ENCODE data around the gene PDP2. TPM values are rescaled to one million over a fixed set of nuclear protein-coding genes. Genes with fewer than 3 reads are reported as not detected.
A peak's percentile ranks its signal among the peaks of the same experiment; 100 is the strongest.

PDP2 gene
- total and polyA plus RNA-seq, 9 of the 15 experiments (the other 6 are each of a cell fraction or from before 2014, with no cell fraction given) = 2.5 to 24.3 (median 7.2) TPM

DNA sequence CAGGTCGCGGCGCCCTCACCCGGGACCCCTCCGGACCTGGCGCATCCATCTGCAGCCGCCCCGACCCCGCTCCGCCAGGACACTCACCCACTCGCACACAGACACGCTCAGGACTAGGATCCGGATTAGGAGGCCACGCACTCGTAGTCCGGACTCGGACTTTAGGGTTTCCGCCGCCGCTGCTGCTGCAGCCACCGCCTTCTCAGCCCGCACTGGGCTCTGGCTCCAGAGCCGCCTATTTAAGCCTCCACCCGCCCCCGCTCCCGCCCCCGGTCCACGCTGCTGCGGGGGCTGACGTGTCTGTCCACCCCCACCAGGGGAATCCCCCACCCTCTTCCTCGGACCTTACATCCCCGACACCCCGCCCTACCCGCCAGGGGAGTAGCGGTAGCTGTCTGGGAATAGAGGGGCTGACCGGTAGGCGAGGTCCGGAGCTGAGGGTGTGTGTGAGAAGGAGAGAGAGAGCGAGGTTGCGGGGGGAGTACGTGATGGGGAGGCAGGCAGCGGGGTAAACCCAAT lies 45.1 kb downstream of the PDP2 start, which contains the start of gene RRAD (continued):
- TF ChIP-seq, protein P1, sequence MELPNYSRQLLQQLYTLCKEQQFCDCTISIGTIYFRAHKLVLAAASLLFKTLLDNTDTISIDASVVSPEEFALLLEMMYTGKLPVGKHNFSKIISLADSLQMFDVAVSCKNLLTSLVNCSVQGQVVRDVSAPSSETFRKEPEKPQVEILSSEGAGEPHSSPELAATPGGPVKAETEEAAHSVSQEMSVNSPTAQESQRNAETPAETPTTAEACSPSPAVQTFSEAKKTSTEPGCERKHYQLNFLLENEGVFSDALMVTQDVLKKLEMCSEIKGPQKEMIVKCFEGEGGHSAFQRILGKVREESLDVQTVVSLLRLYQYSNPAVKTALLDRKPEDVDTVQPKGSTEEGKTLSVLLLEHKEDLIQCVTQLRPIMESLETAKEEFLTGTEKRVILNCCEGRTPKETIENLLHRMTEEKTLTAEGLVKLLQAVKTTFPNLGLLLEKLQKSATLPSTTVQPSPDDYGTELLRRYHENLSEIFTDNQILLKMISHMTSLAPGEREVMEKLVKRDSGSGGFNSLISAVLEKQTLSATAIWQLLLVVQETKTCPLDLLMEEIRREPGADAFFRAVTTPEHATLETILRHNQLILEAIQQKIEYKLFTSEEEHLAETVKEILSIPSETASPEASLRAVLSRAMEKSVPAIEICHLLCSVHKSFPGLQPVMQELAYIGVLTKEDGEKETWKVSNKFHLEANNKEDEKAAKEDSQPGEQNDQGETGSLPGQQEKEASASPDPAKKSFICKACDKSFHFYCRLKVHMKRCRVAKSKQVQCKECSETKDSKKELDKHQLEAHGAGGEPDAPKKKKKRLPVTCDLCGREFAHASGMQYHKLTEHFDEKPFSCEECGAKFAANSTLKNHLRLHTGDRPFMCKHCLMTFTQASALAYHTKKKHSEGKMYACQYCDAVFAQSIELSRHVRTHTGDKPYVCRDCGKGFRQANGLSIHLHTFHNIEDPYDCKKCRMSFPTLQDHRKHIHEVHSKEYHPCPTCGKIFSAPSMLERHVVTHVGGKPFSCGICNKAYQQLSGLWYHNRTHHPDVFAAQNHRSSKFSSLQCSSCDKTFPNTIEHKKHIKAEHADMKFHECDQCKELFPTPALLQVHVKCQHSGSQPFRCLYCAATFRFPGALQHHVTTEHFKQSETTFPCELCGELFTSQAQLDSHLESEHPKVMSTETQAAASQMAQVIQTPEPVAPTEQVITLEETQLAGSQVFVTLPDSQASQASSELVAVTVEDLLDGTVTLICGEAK (IDR thresholded peaks at IDR 0.05) = 0 out of 2 replicates have a peak, but pooled peaks have one; percentile 19
- TF ChIP-seq, protein P1 (CRISPR knock-in tag; IDR thresholded peaks at IDR 0.05) = no peak
- TF ChIP-seq, protein P2, sequence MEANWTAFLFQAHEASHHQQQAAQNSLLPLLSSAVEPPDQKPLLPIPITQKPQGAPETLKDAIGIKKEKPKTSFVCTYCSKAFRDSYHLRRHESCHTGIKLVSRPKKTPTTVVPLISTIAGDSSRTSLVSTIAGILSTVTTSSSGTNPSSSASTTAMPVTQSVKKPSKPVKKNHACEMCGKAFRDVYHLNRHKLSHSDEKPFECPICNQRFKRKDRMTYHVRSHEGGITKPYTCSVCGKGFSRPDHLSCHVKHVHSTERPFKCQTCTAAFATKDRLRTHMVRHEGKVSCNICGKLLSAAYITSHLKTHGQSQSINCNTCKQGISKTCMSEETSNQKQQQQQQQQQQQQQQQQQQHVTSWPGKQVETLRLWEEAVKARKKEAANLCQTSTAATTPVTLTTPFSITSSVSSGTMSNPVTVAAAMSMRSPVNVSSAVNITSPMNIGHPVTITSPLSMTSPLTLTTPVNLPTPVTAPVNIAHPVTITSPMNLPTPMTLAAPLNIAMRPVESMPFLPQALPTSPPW (CRISPR knock-in tag; IDR thresholded peaks at IDR 0.05) = peak; percentile 50; the same call in 1 of the 2 replicates
- TF ChIP-seq, protein P3, sequence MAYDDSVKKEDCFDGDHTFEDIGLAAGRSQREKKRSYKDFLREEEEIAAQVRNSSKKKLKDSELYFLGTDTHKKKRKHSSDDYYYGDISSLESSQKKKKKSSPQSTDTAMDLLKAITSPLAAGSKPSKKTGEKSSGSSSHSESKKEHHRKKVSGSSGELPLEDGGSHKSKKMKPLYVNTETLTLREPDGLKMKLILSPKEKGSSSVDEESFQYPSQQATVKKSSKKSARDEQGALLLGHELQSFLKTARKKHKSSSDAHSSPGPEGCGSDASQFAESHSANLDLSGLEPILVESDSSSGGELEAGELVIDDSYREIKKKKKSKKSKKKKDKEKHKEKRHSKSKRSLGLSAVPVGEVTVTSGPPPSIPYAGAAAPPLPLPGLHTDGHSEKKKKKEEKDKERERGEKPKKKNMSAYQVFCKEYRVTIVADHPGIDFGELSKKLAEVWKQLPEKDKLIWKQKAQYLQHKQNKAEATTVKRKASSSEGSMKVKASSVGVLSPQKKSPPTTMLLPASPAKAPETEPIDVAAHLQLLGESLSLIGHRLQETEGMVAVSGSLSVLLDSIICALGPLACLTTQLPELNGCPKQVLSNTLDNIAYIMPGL (CRISPR knock-in tag; IDR thresholded peaks at IDR 0.05) = no peak
- peak; percentile 61; the same call in 1 of the 2 replicates for TF ChIP-seq NCOA6 (IDR thresholded peaks at IDR 0.05)
- TF ChIP-seq HMGN3 (IDR thresholded peaks at IDR 0.05; ENCODE audit: borderline replicate concordance, extremely low read depth, insufficient read length, low read depth, low read length) = no peak
- TF ChIP-seq, protein P4, sequence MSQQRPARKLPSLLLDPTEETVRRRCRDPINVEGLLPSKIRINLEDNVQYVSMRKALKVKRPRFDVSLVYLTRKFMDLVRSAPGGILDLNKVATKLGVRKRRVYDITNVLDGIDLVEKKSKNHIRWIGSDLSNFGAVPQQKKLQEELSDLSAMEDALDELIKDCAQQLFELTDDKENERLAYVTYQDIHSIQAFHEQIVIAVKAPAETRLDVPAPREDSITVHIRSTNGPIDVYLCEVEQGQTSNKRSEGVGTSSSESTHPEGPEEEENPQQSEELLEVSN (IDR thresholded peaks at IDR 0.05; ENCODE audit: borderline replicate concordance in 1 of 2, extremely low read depth in 1 of 2, insufficient read depth in 1 of 2, insufficient read length in 1 of 2, low read depth in 1 of 2, low read length in 1 of 2, poor library complexity in 1 of 2, severe bottlenecking in 1 of 2) = no peak
- TF ChIP-seq SRSF9 (IDR thresholded peaks at IDR 0.05; ENCODE audit: borderline replicate concordance, low read depth, low read length) = no peak
- TF ChIP-seq EGR1 (conservative IDR thresholded peaks at IDR 0.05) = peak; percentile 93

Data from K562 (cell line).